ENCODE measurements around the gene UGT3A1.
"Not testable (repeated sequence)": the region's sequence is repeated elsewhere in the genome, so short reads cannot be mapped to it uniquely, and the experiment has no call there.

UGT3A1 gene

DNA sequence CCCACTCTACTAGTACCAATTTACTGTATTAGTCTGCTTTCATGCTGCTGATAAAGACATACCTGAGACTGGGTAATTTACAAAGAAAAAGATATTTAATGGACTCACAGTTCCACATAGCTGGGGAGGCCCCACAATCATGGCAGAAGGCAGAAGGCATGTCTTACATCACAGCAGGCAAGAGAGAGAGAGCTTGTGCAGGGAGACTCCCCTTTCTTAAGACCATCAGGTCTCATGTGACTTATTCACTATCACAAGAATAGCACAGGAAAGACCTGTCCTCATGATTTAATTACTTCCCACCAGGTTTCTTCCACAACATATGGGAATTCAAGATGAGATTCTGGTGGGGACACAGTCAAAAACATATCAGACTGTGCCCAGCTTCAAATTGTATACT, 11.5 kb downstream of the UGT3A1 start:
- no peak for DNase-seq

DNA sequence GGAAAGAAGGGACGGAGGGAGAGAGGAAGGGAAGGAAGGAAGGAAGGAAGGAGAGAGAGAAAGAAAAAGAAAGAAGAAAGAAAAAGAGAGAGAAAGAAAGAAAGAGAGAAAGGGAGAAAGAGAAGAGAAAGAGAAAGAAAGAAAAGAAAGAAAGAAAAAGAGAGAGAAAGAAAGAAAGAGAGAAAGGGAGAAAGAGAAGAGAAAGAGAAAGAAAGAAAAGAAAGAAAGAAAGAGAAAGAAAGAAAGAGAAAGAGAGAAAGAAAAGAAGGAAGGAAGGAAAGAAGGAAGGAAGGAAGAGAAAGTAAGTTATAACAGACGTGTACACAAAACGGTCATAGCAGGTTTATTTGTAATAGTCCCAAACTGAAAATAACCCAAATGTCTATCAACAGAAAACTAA, 14.3 kb downstream of the UGT3A1 start:
- DNase-seq: not testable (repeated sequence)

DNA sequence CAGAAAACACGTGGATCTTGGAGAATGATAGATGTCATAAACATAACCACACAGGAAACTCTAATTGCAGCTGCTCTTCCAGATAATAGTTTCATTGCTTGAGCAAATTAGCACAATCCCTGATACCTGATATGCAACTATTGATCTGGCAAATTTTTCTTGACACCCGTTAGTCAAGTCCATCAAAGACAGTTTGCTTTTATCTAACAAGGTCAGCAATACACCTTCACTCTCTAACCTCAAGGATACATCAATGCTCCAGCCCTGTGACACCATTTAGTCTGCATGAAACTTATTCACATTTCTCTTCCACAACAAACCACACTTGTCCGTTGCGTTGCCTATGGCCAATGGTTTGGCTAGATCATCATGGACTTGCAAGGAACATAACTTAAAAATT, 16.6 kb downstream of the UGT3A1 start:
- no peak for DNase-seq

DNA sequence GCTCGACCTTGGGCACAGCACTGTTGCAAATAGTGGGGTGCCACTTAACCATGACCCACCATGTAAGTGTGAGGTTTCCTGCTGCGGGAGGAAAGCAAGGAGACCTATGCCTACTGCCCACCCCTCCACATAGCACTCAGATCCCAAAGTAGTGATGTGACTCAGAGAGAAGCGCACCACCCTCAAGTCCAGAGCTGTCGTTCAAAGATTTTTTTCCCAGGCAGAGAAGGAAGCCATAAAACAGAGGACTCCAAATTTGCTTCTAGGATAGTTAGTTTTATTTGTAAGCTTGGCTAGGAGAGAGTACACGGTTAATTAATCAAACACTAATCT, 19.3 kb downstream of the UGT3A1 start:
- DNase-seq: no peak

DNA sequence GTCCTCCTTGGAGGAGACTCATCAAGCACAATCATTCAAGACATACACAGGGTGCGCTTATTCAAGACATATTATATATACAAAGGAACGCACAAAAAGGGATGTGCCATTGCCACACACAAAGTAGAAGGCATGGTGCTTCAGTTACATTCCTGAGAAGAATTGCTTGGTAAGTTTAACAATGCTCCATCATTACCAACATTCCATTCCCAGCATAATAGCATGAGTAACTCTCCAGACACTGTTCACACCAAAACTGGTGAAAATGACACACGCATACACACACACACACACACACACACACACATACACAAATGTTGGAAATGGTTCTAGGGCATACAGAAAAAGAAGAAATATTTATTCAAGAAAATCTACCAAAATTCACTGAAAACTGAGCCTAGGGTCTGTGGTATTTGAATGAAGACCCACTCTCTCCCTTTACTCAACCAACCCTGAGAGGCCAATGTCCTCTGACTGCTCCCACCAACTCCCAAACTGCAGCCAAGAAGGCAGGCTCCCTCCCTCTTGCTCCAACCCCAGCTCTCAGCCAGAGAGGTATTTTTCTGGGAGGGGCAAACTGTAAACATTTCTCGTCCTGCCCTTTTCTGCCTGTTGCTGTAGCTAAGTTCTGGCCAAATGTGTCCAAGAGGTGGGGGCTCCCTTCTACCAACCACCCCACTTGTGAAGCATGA, 19.9 kb downstream of the UGT3A1 start:
- DNase-seq: no peak

DNA sequence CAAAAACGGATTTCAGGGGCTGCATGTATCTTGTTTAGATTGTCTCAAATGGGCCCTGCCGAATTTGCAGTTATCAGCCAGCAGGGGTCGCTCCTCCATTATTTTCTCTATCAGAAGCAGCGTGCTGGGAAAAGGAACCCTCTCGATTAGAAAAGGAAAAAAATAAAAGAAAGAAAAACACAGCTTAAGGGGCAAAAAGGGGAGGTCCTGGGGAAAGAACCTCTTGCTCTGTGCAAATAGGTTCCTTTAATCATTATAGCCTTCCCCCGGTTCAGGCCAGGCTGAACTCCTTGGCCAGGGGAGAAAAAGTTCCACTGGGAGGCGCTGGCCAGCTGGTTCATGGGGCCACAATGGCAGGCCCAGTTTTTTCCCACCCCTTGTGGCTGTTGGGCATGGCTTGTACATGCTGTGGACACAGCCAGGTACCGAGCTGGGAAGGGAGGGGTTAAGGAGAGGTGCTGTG, 27.8 kb downstream of the UGT3A1 start:
- DNase-seq: no peak

DNA sequence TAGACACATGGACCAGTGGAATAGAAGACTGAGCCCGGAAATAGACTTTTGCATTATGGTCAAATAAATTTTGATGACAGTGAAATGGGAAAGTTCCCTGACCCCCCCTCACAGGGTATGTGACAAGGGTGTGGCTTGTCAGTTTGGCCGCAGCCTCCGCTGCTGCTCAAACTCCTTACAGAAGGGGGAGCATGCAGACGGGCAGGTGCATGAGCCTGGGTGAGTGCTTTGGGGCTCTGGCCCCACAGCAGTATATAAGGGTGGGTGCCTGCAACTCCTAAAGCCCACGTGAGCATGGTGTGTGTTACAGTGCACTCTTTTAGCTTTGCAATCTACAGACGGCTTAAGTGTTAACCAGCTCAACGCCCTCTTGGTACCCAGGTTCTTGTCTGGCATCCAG, 30.9 kb downstream of the UGT3A1 start:
- DNase-seq: no peak

DNA sequence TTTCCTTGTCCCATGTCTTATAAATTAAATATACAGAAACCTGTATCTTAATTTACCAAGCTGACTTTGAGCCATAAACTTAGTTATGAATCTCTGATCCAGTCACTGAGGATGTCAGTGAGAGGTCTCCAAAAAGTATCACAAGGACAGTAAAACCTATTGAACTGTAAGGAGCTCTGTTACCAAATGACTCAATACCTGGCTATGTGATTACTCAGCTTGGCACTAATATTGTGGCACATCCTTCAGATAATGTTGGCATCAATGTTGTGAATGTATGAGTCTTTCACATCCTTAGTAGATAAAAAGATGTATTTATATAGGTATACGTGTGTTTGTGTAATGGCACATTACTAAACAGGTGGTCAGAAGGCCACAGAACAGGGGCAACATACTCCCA, 34.8 kb downstream of the UGT3A1 start:
- DNase-seq: no peak

DNA sequence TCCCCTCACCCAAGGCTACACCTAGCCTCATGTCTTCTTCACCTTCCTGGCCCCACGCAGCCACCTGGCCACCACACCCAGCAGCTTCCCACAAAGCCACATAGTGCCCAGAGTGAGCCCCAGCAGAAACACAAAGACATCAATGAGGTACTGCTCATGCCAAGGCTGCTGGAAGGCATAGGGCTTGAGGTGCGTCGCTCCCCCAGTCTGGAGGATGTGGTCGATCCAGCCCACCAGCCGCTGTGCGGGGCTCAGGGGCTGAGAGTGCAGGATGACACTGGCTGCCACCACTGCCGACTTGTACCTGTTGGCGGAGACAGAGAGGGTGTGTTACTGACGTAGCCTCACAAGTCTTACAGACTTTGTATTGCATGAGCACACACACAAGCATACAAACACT, 37.0 kb downstream of the UGT3A1 start:
- DNase-seq: no peak

DNA sequence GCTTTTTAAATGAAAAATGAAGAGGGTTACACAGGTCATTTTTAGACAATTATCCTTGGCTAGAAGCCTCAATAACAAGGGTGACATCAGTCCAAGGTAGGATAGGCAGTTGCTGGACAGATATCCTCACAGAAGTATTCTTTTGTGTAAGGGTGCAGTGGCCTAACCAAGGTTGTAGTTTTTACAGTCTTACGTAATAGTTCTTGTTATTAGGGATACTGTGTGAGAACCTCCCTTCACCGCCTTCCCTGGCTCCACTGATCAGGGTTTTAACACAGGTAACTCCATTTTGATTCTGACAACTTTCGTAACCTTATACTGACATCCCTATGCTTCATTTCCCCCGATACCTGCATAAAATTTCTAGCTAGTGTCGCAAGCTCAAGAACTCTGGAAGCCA, 44.1 kb downstream of the UGT3A1 start:
- no peak for DNase-seq

DNA sequence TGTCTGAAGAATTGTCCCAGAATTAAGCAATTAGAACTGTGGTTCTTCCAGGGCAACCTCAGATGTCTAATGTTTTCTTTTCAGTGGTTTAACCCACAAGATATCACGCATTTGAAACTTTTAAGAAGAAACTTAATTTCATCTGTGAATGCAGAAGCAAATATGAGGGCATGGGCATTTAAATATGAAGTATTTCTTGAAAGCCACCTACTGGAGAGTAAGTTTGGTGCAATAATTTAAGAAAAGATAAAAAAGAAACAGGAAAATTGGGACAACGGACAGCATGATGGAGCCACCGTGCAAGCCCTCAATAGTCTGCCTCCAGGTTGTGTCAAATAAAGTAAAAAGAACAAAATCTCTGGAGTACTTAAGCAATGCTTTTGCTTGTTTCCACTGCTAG, 51.6 kb downstream of the UGT3A1 start:
- no peak for DNase-seq

DNA sequence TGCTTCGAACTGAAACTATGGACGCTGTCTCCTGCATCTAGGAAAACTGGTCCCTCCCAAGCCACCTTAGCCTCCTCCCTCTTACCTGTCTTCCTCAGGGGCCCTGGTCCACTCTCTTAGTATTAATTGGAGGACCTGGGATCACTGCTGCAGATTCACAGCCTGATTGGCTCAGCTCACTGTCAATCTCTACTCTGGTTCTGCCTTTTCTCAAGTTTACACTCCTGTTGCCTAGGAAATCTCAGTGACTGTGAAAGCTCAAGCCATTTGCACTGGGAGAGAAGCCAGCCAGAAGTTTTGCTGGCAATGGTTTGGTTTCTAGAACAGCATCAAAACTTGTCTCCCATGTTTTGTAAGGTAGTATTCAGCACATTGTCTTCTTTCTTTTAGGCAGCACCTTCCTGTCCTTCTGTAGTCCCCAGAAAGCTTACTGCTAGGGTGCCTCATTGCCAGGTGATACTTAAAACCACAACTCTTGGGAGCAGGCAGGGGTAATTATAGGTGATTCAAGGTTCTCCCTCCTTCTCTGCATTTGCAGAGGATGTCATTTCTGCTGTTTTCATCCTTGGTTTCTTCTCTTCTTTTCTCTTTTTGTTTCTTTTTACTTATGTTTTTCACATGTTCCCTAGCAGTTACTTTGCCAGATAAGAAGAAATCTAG, 52.5 kb downstream of the UGT3A1 start, which contains the start of gene CAPSL:
TSS of gene CAPSL (minus strand) at position 55 of the 660 bp plus-strand sequence. CDS start 17,502 bp downstream, outside the sequence.
- DNase-seq: no peak

DNA sequence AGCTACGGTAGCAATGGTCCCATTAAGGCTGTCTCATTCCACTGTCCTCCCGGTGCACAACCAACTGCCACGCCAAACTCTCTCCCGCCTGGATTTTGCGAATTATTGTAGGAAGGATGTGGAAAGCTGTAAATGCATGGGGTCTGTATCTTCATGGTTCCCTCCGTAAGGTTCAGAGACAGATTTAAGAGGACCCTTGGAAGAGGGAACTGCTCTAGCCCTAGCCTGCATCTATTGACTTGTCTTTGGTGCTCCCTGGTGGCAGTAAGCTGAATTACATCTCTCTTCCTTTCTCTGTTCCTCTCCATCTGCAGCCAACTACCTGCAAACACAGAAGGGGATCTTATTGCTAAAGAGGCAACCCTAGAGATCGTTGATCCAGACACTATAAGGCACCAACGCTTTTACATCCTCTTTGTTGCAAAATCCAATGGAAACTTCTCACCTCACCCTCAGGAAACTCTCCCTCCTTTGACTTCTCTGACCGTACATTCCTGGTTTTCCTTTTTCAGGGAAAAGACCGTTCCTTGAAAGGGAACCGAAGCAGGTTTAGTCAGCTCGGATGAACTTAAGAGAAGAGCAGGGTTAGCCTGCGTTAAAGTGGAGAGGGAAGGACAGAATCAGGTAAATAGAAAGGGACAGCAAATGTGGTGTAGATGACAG, 64.7 kb downstream of the UGT3A1 start:
- DNase-seq: no peak

DNA sequence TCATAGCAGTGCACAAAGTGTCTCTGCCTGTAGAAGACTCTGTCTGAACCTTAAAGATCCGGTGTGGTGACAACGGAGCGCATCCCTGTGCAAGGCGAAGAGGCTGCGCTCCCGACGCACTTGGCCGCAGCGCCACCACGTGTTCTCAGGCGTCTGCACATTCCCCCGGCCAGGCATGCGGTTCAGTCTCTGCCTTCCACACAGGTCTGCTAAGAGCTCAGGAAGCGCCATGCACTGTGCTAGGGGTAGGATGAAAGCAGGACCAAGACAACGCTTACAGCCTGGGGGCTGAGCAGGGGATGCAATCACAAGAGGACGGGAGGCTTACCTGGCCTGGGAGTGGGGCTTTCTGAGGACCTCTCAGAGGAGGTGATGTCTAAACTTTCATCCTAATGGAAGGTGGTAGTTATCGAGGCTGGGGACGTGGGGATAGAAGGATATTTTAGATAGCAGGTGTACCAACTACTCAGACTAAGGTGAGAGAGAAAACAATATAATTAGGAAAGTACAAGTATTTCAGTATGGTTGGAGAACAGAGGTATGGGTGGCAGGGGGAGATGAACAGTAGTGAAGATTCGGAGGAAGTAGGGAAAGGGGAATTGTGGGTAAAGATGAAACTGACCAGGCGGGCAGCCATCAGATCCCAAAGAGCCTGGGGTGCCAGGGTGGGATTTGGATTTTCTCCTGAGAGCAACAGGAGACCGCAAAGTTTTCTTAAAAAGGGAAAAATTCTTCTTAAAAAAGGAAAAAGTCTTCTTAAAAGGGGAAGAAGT, 66.1 kb downstream of the UGT3A1 start:
- DNase-seq: peak; percentile 61

DNA sequence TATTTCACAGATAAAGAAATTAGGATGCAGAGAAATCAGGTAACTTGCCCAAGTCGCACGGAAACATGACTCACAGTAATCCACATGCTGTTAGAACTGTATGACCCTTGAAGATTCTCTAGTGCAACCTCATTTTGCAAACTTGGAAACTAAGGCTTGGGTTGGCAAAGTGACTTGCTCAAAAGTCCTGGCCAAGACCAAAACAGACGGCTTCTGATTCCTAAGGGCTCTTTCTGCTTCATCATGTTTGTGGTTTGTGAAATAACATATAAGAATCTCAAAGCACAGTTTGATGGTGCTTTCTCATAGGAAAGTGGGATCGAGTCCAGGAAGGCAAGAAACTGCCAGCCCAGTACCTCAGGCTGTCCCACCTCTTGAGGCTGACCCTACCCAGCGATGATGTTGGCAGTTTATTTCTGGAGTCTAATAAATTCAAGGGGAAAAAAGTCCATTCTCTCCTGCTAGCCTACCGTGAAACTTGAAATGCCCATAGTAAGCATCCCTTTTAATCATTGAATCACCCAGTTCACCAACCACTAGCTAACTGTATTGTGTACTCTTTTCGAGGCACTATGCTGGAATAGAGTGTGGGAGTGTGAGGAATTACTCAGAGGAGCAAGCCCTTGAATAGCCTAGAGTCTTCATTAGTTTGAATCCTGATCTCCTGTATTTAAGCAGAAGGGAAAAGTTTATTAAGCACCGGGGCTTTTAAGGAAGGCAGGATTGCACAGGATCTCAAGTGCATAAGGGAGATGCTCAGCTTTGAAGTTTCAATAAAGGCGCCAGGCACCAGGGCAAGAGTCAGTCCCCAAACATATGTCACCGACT, 66.9 kb downstream of the UGT3A1 start:
- peak; percentile 52 for DNase-seq

DNA sequence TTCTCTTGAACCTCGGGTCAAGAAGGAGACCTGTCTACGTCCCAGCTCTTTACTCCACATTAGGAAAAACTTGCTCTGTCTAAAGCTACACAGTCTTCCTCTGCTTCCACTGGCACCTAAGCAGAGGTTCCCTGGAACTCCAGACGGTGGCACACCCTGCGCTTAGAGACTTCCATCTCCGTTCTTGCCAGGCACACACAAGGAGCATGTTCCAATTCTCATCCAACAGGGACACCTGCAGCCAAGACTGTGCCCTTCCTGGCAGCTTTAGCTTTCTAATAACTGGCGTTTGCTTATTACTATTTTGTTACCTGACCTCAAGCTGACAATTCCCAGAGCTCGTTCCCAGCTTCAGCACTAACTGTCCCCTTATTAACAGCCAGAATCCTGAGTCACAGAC, 68.7 kb downstream of the UGT3A1 start:
- no peak for DNase-seq

DNA sequence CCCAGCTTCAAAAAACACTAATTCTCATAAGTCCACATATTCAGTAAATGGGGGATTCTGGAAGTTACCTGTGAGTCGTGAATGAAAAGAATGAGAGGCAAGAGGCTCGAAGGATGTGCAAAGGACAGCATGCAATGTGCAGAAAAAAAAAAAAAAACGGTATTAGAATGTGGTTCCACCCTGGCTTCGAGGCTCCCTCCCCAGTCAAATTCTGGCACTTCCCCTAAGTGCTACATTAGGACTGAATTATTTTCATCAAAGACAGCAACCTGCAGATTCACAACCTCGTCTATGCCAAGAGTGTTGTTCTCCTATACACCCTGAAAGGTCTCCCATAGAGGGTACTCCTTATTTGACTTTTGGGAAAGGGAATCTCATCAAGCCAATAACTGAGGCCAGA, 69.3 kb downstream of the UGT3A1 start:
- no peak for DNase-seq

DNA sequence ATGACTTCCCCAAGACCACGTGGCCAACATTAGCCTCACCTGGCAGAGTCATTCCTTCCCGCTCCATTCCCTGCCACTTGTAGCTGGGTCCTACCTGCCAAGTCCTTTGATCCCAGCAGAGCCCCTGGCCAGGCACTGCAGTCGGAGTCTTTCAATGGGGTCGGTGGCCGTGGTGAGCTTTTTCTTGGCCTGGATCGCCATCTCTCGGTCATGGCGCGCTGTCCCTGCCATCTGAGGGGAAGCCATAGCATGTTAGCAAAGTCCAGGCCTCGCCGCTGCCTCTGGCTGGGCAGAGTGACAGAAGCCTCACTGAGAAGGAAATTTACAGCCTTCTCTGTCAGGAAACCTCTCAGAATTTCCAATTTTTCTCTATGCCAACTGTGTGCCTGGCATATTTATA, 70.3 kb downstream of the UGT3A1 start:
- DNase-seq: no peak

DNA sequence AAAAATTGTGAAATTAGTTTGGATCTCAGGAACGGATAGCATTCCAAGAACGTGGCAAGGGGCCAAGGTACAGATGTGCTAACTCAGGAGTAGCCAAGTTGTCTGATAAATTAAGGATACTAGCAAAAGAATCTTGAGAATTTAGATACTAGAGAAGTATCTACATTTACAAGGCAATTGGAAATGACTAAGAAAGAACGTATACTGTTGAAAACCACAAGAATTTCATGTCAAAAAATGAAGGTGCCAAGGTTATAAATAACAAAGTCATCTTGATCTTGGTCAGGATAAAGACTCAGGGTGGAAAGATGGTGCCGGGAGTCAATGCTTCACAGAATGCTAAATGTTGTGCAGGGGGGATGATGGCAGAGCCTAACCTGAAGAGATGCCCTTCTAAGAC, 72.0 kb downstream of the UGT3A1 start:
- peak; percentile 90 for DNase-seq

DNA sequence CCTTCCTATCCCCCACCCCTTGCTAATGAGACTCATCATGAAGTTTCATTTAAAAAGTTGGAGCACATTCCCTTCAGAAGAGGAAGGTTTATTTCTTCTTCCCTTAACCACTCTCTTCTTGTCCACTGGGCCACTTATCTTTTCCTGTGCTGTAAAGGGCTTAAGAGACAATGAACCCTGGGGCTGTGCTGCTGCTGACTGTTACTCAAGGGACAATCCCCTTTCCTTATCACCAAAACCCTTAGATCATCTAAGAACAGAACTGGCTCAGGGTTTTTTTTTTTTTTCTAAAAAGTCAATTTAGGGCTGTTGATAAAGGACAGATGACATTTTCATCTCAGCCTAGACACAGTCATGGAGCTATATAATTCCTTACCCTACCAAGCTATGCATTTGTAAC, 82.4 kb downstream of the UGT3A1 start:
- no peak for DNase-seq

DNA sequence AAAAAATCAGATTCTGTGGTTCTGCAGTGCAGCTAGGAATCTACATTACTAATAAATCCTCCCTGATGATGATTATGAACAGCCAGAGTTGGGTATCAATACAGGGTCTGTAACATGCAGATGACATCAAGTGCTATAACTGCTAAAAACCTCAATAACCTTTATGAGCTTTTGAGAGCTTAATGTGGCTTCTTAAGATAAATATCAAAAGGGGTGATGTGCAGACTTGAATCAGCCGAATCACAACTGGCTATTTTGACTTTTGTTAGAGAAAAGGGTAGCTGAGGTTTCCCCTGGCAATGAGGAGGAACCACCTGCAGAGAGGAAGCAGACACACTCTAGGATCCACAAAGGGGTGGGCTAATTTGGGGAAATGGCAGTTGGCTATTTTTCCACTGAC, 83.0 kb downstream of the UGT3A1 start:
- DNase-seq: no peak

DNA sequence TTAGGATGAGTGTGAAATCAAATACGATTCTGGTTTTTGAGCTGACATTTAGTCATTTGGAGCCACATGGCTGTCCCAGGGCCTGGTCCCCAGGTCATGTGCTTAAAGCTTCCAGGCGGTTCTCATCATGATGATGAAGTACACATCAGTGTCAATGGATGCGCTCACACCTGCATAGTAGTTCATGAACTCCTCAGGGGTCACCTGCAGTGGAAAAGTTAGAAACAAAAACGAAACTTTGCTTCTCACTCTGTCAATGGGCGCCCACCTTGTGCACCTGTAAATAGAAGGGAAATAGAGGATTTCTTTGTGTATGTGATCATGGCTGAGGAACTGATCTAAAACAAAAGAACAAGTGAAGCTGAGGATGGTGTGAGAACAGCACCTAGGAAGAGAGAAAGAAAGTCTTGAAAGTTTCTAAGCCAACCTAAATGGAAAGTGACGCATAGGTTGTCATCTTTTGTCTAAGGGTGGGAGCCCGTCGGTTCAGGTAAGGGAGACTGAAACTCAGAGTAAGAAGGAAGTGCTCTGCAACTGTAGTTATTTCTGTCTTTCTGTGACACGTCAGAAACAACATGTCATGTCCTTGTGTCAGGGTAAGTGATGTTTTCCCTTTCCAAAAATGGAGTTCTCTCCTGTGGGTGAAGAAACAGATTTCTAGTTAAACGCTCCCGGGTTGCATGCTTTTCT, 86.6 kb downstream of the UGT3A1 start:
- DNase-seq: no peak
